T-helper 9 cell (primary cell): ENCODE results near the gene ITPRIPL1.
A peak's percentile ranks its signal among the peaks of the same experiment; 100 is the strongest.
"Not testable (repeated sequence)": the region's sequence is repeated elsewhere in the genome, so short reads cannot be mapped to it uniquely, and the experiment has no call there.

ENCODE experiments used
- DNase-seq: peaks from one replicate; pipeline ENCODE4 v3.0.0-alpha.2; 2020
- total RNA-seq, 2 donors: gene quantifications; one replicate each; lab custom pipeline; 2026; lab: John Stamatoyannopoulos, UW

ITPRIPL1 gene
- total RNA-seq = 15.2 to 40.9 reads per million in 2 donors

DNA sequence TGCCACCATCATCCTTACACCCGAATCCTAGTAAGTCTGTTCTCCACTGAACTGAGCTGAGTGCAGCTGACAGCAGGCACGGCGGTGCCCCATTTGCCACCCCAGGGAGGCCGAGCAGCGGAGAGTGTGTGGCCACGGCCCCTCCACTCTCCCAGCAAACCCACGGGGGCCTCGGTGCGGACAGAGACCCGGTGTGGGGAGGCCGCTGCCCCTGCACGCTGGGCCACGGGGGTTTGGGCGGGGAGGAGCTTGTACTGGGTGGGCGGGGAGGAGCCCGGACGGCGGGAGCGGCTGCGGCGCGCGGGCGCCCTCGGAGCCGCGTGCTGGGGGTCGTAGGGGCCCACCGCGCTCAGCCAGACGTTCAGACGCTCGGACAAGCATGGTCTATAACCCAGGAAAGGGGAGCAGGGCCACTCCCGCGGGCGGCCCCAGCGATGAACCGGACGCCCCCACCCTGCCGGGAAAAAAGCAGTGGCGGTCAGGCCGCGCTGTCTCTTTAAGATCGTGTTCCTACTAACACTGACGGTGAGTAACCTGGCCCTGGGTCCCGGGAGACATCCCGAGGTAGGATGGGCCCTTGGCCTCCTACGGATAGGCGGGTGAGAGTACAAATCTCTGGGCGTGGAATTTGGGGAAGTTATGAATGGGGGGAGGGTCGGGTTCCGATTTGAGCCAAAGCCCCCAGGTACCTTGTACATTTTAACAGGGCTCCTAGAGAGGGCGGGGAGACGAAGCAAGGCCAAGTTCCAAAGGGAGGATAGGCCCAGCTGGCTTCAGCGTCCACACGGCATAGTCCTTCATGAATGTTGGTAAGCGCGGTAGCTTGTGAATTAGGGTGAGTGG is at the start of gene ITPRIPL1:
TSS of gene ITPRIPL1 (plus strand) at position 277 of the 843 bp plus-strand sequence. CDS start at position 800, 523 bp downstream.
- DNase-seq = peak; percentile 32

DNA sequence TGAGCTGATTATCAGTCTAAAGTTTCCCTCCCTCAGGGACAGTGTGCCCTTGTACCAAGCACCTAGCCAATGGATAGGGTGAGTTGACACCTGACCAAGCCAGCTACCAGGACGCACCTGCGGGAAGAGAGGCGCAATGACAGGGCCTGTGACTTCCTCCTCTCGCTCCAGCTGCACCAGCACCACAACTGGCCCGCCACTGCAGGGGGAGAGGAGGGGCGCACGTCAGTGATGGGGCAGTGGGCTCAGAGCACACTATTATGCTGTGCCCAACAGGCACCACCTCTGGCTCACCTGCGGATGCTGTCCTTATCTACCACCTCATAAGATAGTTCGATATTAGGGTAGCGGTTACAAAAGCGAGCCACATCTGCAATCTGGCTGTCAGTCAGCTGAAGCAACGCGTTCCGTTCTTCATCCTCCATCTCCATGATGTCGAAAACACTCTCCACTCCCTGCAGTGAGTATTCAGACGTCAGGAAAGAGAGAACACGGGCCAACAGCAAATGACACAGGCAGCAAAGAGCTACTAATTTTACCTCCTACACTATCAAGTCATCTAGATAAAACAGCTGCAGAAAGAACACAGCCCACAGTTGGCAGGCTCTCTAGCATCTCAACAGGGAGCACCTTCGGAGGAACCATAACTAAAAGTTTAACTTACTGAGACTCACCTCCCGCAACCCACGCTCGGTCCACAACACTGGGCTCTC is 48.2 kb upstream of the ITPRIPL1 start:
- no peak for DNase-seq

DNA sequence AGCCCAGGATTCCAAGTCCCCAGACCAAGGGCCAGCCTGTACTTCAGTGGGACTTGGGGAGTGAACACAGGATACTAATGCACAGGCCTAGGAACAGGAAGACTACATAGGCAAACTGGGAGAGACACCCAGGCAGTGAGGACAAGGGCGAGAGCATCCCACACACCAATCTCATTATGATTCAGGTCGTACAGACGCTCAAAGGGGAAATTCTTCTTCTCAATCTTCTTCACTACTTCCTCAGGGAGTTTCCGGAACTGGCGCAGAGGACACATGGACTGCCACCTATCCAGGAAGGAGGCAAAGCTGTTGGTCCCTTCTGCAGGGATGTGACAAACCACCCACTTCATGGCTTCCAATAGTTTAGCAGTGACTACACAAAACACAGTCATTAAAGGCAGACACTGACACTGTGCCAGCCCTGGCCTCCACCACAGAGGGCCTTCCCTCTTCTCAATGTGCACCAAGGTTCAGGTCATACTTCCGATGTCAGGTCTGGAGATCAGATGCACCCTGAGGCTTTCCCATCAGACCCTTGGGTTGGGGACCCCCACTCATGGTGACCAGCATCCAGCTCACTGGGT is 37.8 kb upstream of the ITPRIPL1 start:
- DNase-seq = no peak

GRCh38 chr2:96291751-96292150 is 33.4 kb upstream of the ITPRIPL1 start:
- DNase-seq = no peak

DNA sequence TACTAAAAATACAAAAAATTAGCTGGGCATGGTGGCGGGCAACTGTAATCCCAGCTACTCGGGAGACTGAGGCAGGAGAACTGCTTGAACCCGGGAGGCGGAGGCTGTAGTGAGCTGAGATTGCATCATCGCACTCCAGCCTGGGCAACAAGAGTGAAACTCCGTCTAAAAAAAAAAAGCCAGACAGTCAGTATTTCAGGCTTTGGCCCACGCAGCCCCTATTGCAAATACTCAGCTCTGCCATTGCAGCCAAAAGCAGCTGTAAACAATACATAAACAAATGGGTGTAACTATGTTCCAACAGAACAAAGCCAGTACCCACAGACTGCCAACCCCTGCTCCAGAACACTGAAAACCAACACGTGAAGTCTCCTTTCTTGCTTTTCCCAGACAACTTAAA is 30.8 kb upstream of the ITPRIPL1 start:
- DNase-seq = not testable (repeated sequence)

DNA sequence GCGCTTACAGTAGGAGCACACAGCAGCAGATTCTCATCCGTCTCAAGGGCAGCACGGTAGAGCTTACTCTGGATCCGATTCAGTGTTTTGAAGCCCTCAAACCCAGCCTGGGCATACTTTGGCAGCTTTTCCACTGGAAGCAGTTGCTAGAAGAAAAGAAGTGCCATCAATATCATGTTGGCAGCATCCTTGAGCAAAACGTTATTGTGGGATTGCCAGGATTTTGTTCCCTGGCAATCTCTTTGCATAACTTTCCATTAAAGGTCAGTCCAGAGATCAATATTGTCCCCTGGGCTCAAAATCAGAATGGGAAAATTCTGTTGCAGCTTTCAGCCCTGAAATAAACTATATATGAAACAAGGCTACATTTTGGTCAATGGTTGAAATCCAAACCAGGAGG is 28.2 kb upstream of the ITPRIPL1 start:
- no peak for DNase-seq

DNA sequence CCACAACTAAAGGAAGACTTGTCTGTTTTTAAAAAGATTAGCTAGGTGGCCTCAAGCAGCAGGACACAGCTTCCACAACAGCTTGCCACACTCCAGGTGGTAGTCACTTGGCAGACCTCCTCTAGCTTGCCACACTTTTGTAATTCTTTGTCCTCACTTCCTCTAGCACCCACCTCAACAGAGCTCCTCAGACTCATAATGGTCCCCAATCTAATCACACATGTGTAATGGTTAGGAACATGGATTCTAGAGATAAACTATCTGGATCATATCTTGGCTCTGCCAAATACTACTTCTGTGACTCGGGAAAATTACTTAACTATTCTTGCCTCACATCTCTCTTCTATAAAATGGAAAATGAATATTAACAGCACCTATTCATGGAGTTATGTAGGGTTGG is 23.3 kb upstream of the ITPRIPL1 start:
- no peak for DNase-seq

GRCh38 chr2:96304606-96305005 is 20.5 kb upstream of the ITPRIPL1 start:
- no peak for DNase-seq

- DNase-seq = peak; percentile 90
These were observed 19.8 kb upstream of the ITPRIPL1 start, which contains the start of gene SNRNP200 for GRCh38 chr2:96305091-96305978. SNRNP200 (minus strand) TSS chr2:96305546; CDS start chr2:96305437, 109 bp downstream.

DNA sequence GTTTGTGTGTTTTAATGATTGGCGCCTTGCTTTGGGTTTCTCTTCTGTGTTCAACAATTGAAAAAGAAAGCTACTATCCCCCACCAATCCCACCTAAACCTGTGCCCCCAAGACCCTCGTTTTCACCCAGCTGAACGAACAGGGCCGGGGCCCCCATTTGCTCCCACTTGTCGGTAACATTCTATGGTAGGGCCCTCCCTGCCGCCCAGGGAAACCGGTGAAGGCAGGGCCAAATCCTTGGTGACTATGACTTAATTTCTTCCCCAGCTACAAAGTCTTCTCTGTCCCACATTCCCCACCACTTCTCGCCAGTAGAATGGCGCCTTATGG is 19.2 kb upstream of the ITPRIPL1 start:
- no peak for DNase-seq

- DNase-seq = no peak
These were observed 18.7 kb upstream of the ITPRIPL1 start for GRCh38 chr2:96306370-96306769.

DNA sequence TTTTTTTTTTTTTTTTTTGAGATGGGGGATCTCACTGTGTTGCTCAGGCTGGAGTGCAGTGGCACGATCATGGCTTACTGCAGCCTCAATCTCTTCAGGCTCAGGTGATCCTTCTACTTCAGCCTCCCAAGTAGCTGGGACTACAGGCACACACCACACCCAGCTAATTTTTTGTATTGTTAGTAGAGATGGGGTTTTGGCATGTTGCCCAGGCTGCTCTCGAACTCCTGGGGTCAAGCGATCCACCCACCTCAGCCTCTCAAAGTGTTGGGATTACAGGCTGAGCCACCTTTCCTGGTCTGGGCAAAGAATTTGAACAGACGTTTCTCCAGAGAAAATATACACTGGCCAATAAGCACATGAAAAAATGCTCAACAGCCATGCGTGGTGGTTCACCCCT is 16.9 kb upstream of the ITPRIPL1 start:
- DNase-seq = no peak

DNA sequence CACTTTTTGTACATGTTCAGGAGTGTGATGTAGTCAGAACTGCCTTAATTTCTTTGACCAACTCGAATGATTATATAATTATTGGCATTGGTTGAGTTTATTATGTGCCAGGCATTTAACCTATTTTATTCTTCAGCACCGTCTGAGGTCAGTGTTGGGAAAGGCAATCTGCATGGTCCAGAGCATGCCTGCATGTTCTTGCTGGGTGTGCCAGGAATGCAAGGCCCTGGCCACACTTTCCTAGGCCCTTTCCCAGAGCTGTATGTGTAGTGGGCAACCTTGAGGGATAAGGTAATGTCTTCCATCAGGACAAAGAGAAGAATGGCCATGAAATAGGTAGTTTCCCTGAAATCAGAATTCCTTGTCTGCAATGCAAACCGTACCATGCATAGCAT is 10.1 kb upstream of the ITPRIPL1 start:
- DNase-seq = no peak

- DNase-seq = no peak
These were observed 9.6 kb upstream of the ITPRIPL1 start for GRCh38 chr2:96315400-96316071.

DNA sequence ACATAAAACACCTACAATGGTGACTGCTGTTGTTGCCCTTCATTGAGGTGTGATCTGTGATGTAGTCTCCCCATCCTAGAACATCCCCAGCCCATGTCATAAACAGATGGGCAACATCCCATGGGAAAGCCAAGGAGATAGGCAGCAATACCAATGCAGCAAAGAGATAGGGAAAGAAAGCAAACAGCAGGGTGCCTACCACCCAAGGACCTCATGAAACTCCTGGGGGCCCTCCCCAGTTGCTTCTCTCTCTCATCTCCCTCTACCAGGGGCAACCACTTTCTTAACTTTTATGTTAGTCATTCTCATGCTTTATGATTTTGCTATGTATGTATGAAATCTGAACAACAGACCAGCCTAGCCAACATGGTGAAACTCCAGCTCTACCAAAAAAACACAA is 8.1 kb upstream of the ITPRIPL1 start:
- no peak for DNase-seq

DNA sequence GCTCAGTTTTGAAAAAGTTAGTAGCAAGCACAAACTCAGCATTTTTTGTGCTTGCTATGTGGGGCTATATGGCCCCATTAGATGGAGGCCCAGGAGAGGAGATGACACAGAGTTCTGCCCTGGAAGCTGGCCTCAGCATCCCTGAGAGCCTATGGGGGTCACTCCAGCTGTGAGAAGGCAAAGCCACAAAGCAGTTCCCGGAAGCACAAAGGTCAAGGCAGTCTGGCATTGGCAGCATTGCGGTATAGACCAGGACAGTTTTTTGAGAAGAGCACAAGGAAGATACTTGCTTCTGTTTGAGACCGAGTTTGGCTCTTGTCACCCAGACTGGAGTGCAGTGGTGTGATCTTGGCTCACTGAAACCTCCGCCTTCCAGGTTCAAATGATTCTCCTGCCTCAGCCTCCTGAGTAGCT is 7.5 kb upstream of the ITPRIPL1 start:
- no peak for DNase-seq

DNA sequence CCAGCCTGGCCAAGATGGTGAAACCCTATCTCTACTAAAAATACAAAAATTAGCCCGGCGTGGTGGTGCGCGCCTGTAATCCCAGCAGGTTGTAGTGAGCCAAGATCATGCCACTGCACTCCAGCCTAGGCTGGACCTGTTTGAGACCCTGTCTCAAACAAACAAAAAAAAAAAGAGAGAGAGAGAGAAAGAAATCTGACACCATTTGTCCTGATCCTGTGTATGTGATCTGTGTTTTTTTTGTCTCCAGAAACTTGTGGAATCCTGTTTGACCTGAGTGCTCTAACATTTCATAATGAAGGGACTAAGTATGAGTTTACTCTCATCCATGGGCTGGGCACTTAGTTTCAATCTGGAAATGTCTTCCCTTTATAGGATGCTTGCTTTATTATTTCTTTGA is 6.4 kb upstream of the ITPRIPL1 start:
- no peak for DNase-seq

- DNase-seq = no peak
These were observed 5.7 kb upstream of the ITPRIPL1 start for GRCh38 chr2:96319396-96319795.

DNA sequence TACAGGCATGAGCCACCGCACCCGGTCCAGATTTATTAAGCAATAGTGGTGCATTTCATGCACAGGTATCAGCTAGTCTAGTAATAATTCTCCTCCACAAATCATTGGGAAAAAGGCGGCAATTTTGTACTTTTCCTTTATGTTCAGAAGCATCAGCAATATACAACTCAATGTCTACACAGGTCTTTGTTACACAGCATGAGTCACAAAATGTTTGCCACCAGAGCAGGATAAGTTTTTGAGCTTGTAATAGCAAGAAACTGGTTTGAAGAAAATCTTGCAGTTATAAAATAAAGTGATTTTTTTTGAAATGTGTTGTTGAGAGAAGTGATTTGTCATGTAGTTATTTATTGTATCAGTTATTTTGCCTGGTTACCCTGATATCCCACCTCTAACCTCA is 4.8 kb upstream of the ITPRIPL1 start:
- DNase-seq = no peak

DNA sequence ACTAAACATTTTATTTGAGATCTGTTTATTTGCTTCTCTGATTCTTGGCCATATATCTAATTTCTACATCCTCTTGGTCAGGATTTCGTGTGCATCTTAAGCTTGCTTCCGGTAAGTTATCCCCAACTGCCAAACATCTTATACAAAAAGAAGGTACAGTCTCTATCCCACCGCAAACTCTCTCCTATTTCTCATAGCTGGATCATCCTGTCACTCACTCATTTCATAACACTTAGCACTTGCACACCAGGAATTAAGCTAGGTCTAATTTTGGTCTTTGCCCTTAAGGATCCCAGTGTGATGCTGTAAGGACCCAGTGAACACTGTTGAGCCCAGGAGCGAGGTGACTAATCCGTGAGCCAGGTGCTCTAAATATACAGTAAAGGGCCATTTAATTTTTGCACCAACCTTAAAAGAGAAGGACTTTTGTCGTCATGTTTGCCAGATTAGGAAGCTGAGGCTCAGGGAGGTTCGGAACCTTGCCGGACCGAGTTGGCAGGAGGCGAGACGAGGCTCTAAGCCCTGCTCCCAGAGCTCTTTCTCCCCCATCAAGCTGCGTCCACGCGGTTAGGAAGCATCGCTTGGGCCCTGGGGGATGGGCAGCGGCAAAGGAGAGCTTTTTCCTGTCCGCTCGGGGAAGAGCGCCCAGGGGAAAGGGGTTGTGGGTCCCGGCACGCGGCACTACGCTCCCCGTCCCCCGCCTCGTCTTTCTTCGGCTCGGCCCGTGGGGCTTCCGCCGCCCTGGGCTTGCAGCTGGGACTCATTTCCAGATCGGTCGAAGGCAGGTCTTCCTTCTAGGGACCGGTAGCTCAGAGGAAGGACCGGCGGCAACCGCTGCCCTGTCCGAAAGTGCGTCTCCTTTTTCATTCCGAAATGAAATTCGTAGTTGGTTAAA is 4.1 kb upstream of the ITPRIPL1 start:
- DNase-seq = no peak

GRCh38 chr2:96323849-96324248 is 1.3 kb upstream of the ITPRIPL1 start:
- no peak for DNase-seq
